ENCODE data around the gene KRT85.

The KRT85 gene

DNA sequence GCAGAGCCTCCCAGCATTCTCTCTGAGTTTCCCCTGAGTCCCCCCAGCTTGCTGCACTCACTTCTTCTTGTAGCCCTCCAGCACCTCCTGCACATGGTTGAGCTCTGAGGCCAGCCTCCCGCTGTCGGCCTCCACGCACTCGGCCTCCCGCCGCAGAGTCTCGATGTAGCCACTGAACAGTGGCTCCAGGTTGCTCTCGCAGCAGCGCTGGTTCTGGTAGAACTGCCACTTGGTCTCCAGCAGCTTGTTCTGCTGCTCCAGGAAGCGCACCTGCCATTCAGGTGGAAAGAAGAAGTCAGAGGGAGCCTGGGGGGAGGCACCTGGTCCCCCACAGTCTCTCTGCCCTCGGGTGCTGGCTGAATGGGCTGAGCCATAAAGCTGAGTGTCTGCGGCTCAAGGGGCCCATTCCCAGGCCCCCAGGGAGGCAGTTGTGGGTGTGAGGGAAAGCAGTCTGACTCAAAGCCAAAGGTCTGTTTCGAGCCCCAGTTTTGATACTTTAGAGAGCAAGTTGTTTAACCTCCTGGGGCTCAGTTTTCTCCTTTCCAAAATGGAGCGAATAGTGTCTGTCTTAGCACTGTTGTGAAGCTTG is 2.3 kb downstream of the KRT85 start:
- DNase-seq: no peak

DNA sequence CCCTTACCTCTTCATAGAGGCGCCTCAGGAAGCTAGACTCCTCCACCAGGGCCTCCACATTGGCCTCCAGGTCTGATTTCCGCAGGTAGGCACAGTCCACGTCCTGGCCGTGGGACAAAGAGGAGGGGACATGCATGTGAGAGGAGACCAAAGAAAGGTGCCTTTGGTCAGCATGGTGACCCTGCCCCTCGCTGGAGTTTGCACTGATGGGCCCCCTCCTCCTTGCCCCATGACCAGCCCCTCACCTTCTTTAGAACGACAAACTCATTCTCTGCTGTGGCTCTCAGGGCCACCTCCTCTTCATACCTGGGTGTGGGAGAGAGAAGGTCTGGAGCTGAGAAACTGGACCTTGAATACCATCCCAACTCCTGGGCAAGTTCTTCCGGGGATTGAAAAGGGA is 3.2 kb downstream of the KRT85 start:
- DNase-seq: no peak

DNA sequence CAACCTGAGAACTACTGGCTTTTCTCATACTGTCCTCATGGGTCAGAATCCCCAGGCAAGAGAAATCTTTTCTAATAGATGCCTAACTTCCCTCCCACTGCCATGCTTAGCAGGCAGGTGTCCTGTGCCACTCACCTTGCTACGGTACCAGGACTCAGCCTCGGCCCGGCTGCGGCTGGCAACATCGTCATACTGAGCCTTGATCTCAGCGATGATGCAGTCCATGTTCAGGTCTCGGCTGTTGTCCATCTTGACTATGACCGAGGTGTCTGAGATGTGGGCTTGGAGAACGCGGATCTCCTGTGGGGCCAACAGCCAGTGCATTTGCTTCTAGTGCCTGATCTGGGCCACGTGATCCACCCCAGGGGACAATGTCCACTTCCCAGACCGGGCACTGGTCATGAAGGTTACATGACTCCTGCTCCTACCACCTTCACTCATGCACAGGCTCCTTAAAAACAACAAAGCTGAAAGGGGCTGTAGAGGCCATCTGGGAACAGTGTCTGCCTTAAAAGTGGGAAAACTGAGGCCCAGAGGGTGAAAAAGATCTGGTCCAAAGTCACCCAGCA is 4.1 kb downstream of the KRT85 start:
- no peak for DNase-seq

DNA sequence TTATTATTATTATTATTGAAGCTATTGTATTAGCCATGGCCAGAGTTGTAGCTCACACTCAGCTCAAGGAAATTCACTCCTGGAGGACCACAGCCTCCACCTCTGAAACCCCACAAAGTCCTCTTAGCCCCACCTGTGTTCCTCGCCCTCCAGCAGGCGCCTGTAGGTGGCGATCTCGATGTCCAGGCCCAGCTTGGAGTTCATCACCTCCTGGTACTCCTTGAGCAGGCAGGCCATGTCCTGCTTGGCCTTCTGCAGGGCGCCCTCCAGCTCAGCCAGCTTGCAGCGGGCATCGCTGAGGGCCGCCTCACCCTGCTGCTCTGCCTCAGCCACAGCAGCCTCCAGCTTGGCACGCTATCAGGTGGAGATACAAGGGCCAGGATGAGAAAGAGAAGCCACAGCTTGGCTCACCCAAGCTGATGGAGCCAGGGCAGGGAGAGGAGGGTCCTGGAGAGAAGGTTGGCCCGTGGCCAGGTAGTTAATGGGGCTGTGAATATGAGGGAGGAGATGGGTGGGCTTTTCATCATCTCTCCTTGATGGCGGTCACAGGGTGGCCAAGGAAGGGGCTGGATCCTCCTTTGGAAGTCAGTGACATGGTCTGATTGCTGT is 5.1 kb downstream of the KRT85 start:
- DNase-seq: no peak

DNA sequence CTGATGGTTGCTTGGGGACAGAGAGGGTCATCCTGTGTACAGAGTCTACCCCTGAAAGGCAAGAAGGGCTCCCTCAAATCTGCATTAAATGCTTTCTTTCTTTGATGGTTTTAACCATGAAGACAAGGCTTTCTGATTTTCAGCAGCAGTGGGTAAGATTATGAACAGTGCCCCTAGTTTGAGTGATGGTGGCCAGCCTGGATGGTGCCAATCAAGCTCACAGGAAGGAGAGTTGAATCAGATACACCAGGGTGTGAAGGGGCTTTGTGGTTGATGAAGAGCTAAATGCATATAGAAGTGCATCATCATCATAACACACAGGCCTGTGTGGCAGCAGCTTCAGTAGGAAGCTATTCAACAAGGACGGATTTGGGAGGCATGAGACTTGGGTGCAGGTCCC is 5.7 kb downstream of the KRT85 start:
- no peak for DNase-seq

DNA sequence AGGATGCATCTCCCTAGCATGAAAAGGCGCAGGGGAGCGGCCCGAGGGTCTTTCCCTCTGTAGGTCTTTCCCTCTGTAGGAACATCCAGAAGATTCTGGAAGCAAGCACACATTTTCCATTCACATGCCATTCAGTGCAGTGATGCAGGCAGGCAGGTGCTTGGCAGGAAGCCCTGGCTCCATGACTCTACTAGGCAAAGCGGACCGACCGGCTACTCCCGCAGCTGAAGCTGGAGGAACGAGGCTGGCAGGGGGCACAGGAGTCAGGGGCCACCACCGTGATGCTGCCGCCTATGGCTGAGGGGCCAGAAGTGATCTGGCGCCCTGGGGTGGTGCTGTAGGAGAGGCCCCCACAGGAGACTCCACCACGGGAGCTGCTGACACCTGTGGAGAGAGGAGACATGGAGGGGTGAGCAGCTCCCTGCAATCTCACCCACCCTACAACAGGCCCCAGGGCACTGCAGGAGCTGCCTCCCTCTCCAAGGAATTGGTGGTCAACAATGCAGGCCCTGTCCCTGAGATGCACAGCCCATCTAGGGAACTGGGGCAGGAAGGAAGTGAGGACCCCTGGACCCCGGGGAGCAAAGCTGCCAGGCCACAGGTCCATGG is 6.5 kb downstream of the KRT85 start:
- no peak for DNase-seq

DNA sequence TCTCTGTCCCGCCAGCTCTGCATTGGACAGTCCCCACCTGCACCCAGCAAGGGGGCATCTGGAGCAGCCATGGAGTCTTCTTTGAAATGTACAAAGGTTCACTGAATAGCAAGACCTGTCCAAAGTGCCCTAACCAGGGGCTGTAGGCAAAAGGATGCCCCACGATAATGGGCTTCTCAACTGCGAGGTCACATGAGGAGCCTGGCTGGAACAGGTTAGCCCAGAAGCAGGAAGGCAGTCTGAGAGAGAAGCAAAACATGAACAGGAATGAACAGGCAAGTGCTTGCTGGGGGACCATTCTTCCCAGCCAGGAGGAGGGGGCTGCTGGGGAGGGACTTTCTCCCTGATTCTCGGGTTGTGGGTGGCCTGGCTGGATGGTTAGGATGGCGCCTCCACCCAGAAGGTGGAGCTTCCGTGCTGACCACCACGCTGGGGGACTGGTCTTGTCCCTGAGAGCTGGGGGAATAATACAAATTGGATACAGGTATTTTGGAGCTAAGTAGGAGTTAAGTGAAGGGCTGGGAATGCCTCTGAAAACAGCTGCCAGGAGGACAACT is 7.1 kb downstream of the KRT85 start:
- no peak for DNase-seq

DNA sequence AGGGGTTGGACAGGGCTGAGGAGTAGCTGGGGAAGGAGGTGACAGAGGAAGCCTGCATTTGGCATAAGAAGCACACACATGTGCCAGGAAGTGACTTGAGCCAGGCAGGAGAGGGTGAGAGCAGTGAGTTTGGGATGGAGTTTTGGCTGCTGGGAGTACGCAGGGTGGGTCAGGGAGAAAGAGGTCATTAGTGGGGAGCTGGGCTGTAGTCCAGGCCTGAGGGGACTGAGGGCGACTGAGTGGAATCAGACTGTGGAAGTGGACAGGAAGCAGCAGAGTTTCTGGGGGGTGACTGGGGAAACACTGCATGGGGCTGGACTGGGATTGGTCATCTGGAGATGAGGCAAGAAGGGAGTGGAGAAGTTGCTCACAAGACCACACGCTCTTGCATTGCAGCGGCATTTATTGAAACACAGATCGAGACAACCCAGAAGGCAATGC is 7.6 kb downstream of the KRT85 start:
- no peak for DNase-seq

DNA sequence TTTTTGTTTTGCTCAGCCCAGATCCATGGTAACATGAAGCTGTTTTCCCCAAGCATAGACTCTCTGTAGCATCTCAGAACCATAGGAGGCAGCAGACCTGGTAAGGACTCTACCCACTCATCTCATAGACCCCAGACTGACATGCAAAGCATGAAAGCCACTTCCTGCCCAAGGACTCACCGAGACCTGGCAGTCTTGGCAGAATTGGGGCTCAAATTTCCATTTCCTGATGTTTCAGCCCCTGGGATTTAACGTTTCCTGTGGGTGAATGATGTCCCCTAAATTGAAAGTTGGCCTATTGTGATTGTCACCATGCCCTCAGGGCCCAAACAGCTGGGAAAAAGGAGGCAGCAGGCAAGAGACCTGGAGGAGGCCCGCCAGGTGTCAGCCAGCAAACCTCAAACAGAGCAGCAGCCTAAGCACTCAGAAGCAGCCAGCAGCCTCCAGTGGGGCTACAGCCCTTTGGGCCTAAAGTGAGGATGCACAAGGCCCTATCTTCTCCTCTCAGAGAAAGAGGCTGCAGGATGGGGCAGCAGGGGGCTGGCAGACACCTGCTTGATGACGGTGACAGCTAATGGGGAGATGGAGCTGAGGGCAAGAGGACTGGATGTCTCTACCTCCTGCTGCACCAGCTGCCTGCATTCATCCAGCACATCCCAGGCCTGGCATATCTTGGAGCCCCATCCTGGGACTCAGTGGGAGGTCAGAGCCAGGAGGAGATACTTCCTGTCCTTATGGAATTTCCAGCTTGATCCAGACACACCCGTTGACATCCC is 8.5 kb downstream of the KRT85 start:
- DNase-seq: peak; percentile 28

DNA sequence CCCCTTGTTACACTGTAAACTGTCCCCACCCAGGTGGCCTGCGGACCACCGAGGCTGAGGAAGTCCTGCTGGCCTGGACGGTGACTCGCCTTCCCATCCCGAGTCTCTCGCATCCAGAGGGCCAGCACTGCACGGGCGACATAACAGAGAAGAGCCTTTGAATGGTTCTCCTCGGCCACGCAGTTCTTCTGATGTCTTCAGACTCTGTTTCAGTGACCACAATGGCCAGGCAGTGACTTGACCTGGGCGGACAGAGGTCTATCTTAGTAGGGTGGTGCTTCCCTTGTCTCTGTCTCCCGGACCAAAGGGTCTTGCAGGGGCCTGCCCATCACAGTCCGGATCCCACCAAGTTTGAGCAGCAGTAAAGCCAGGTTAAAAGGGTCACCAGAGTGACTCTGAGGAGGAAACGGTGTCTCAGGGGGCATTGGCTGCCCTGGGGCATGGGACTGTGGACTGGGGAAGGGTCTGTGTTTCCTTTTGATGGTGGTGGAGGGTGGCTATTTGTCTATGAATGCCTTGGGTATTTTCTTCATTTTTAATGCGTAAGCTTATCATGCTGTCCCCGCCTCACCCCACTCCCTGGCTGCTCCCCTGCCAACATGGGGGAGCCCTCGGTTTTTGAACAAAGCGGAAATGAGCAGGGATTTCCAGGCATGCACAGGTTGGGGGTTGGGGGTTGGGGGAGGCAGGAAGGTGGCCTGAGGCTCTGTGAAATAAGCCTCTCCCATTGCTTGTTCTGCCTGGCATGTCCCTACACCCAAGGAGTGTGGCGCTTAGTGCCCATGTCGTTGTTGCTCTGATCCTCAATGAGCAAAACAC is 10.3 kb downstream of the KRT85 start:
- DNase-seq: no peak

DNA sequence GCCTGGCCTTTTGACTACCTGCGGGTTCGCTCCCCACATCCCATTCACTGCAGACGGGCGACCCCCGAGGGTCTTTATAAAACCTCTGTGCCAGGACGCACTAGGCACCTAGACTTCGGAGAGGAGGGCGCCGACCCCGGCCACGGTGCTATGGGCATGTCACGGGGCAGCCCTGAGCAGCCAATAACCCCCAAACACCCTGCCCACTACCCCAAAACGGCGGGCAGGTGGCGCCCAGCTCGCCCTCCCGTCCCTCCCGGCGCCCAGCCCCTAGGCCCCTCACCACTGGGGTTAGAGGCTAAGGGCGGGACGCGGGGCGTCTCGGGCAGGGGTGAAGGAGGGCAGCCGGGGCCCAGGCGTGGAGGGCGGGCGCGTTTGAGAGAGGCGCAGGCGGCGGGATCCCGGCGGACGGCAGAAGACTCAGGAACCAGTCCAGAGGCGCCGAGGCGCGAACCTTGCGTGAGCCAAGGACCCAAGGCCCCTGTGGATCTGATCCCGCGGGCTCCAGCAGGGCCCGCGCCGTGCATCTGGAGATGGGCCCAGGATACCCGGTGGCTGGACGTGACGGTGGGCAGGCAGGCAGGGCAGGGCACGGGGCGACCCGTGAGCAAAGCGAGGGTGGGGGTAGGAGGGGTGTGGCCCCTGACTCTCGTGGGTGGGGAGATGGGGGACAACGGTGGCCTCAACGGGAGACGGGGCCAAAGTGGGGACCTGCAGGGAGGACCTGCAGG is 11.1 kb downstream of the KRT85 start:
- no peak for DNase-seq

DNA sequence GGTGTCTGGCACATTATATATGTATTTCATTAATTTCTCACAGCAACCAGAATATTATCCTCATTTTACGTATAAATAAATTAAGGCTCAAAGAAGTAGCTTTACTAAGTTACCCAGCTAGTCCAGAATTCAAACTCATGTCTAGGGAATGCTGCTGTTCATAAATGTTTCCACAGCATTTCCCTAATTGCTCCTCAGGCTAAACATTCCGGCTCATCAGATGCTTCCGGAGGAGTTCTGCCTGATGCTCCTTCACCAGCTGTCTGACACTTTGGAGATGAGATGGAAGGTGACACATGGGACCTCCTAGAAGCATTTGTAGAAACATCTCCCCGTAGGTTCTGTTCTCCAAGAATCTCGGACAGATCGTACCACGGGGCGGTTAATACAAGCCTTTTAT is 12.1 kb downstream of the KRT85 start:
- DNase-seq: no peak

DNA sequence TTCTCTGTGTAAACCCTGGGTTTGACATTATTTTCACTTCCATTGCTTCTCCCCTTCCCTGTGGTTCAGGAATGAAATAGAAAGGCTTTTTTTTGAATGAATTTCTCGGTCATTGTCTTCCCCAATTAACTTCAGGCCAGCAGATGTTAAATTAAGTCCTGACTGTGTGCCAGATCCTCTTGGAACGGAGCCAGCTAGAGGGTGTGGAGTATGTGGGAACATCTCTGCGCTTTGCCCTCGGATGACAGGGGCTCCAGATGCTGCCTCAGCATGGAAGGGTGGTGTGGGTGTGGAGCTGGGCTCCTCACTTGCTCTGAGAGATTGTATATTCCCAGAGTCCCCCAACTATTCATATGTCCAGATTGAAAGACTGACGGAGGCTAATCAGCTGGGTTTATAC is 13.1 kb downstream of the KRT85 start:
- DNase-seq: no peak

DNA sequence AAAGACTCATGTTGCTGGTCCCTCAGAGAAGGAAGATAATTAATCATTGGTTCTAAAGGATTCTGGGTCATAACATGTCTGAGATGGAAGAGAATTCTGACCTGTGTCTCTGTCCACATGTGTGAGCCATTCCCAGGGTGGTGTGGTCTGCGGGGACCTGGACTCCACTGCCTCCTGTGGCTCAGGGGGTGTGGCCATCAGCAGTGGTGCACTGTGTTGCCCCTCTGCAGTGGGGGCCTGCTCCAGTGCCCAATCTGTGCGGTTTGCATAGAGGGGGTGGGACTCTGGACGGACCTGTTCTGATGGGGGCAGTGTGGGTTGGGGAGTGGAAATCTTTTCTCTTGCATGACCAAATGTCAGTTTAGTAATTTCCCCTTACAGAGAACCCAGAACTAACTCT is 13.5 kb downstream of the KRT85 start:
- DNase-seq: no peak

DNA sequence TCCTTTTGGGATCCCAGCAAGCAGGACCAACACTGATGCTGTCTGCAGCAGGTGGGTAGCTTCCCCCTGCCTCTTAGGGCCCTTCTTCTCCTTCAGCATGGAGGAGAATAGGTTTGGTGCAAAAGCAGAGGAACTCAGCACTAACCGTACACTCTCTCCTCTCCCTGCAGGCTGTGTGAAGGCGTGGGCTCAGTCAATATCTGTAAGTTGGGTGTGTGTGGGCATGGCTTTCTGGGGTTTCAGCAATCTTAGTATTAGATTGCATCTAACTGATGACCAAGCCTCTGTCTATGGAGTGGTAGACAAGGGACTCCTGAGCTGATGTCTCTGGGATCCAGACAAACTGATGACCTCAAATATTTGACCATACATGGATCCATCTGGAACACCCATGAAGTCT is 14.3 kb downstream of the KRT85 start:
- no peak for DNase-seq

DNA sequence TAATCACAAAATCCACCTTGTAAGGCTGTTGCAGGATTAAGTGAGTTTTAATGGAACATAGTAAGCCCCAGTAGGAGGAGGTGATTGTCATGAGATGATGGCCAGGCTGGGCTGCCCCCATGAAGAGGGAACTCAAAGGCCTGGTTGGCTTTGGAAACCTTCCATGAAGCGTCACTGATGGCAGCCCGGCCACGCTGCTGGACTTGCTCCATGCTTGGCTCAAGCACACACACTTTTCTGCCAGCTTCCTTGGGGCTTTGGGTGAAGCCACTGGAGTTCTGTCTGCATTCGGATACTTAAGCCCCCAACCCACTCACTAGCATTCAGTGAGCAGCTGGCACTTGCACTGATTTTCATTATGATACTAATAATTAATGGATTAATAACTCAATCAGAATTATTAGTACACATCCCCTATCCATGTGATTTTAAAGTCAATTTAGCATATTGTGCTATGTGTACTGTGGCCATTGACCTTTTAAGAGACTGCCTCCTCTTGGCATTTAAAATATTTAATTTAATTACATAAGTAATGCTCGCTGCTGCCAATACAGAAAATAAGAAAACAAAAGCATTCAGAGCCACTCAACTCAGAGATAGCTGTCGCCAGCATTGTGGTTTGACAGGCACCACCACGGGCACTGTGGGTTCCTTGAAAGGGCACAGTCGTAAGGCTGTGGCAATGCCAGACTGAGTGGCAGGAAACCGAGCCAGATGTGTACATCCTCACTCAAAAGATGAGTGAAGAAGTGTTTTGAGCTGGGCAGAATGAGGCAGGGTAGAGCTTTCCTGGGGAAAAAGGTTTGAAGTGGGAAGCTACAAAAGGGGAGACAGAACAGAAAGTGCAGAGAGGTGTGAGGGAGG is 15.9 kb downstream of the KRT85 start:
- no peak for DNase-seq

DNA sequence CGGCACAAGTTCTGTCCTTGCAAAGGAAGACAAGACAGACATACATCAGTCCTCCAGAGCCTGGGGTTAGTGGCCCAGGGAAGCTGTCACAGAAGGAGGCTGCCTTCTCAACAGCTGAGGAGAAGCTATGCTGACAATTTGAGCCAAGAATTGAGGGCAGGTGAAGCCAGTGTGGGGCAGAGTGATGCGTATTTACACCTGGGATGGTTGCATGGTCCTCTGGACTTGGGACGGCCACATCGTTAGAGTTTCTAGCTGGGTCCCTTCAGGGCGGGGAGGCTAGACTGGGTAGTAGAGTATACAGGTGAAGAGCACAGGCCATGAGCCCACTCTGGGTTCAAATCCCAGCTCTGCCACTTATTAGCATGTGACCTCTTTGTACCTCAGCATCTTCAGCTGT is 16.5 kb downstream of the KRT85 start:
- no peak for DNase-seq

DNA sequence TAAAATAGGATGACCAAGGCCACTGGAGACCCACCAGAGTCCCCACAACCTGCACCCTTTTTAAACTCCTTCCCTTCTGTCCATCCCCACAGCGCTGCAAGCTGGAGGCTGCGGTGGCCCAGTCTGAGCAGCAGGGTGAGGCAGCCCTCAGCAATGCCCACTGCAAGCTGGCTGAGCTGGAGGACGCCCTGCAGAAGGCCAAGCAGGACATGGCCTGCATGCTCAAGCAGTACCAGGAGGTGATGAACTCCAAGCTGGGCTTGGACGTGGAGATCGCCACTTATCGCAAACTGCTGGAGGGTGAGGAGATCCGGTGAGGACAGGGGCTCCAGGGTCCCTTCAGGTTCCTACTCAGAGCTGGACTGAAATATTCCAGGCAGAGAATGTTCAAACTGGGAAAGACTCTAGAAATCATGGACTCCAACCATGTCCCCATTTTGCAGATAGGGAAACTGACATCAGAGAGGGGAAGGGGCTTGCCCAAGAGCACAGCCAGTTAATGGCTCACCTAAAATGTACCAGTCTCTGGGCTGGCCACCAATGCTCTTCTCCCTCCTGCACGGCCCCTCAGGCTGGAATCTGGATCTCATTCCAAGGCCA is 17.2 kb downstream of the KRT85 start:
- DNase-seq: no peak

DNA sequence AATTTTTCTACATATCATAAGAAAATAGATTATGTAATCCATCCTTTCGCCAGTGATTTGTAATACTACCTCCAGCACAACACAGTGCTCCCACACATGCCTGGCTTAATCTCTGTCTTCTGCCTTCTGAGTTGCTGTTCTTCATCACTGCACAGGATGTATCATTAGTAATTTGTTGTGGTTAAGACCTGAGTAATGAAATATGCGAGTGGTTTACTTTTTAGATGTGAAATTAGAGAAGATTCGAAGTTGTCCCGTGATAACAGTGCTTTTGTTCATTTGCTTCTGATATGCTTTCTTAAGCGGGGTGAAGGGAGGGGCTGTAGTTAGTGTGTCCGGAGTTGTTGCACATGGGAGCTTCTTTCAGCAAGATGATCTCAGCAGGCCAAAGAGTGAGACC is 18.1 kb downstream of the KRT85 start:
- DNase-seq: no peak

All from NCI-H526 treated with DMSO at 0.1 percent for 48 hours (cell line).